Fibroblast of mammary gland (primary cell): ENCODE measurements around the gene CIB1.

ENCODE experiments used
- DNase-seq: peaks from one replicate; pipeline ENCODE4 v3.0.0-alpha.2; 2010; ENCODE audit warnings: low read depth
- H3K4me3 ChIP-seq: 2 replicates; pipeline ENCODE4 v1.5.1; 2011; ENCODE audit warnings: low read depth, mild to moderate bottlenecking, low read length, moderate library complexity; ENCODE audit not compliant: control insufficient read depth
- TF ChIP-seq, protein P1 (sequence below): conservative IDR thresholded peaks from 2 replicates; pipeline ENCODE4 v1.5.1; 2011; ENCODE audit warnings: low read depth, low read length, inconsistent platforms; ENCODE audit not compliant: control insufficient read depth, insufficient read depth

The CIB1 gene

DNA sequence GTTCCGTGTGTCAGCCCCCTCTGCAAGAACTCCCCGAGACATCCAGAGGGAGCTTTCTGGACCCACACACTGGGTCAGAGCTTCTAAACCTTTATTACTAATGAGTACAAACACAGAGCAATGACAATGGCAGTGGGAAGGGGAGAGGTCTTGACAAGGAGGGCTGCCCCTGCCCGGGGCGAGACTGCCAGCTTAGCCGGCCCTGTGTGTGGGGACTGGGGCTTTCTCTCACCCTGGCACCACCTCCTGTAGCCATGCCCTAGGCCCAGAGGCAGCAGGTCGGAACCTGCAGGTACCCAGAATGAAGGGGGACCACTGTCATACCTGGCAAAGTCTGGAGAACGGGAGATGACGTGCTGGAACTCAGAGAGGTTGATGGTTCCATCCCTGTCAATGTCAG is 3.1 kb downstream of the CIB1 start:
- DNase-seq: no peak
- TF ChIP-seq, protein P1, sequence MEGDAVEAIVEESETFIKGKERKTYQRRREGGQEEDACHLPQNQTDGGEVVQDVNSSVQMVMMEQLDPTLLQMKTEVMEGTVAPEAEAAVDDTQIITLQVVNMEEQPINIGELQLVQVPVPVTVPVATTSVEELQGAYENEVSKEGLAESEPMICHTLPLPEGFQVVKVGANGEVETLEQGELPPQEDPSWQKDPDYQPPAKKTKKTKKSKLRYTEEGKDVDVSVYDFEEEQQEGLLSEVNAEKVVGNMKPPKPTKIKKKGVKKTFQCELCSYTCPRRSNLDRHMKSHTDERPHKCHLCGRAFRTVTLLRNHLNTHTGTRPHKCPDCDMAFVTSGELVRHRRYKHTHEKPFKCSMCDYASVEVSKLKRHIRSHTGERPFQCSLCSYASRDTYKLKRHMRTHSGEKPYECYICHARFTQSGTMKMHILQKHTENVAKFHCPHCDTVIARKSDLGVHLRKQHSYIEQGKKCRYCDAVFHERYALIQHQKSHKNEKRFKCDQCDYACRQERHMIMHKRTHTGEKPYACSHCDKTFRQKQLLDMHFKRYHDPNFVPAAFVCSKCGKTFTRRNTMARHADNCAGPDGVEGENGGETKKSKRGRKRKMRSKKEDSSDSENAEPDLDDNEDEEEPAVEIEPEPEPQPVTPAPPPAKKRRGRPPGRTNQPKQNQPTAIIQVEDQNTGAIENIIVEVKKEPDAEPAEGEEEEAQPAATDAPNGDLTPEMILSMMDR: no peak
- no peak overlapping the region for H3K4me3 ChIP-seq

DNA sequence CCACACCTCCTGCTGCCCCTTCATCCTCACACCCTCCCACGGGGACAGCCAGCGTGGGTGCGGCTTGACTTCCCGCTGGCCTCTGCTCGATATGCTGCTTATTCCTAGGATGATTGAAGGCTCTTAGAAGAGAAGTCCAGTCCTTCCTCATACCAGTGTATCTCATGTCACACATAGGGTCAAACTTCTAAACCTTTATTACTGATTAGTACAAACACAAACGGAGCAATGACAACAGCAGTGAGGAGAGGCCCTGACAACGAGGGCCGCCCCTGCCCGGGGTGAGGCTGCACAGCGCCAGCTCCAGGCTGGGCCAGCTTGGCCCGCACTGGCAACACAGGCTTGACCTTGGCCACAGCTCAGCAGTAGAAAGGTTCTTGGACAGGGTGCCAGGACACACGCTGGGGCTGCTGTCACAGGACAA is 3.7 kb downstream of the CIB1 start:
- TF ChIP-seq, protein P1: no peak
- no peak for DNase-seq
- H3K4me3 ChIP-seq: no peak overlapping the region

DNA sequence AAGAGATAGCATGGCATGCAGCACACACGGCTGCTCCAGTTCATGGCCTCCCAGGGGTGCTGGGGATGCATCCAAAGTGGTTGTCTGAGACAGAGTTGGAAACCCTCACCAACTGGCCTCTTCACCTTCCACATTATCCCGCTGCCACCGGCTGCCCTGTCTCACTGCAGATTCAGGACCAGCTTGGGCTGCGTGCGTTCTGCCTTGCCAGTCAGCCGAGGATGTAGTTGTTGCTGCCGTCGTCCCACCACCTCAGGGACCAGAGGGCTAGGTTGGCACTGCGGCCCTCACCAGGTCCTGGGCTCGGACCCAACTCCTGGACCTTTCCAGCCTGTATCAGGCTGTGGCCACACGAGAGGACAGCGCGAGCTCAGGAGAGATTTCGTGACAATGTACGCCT is 4.8 kb downstream of the CIB1 start:
- DNase-seq: no peak
- TF ChIP-seq, protein P1: no peak
- no peak overlapping the region for H3K4me3 ChIP-seq

DNA sequence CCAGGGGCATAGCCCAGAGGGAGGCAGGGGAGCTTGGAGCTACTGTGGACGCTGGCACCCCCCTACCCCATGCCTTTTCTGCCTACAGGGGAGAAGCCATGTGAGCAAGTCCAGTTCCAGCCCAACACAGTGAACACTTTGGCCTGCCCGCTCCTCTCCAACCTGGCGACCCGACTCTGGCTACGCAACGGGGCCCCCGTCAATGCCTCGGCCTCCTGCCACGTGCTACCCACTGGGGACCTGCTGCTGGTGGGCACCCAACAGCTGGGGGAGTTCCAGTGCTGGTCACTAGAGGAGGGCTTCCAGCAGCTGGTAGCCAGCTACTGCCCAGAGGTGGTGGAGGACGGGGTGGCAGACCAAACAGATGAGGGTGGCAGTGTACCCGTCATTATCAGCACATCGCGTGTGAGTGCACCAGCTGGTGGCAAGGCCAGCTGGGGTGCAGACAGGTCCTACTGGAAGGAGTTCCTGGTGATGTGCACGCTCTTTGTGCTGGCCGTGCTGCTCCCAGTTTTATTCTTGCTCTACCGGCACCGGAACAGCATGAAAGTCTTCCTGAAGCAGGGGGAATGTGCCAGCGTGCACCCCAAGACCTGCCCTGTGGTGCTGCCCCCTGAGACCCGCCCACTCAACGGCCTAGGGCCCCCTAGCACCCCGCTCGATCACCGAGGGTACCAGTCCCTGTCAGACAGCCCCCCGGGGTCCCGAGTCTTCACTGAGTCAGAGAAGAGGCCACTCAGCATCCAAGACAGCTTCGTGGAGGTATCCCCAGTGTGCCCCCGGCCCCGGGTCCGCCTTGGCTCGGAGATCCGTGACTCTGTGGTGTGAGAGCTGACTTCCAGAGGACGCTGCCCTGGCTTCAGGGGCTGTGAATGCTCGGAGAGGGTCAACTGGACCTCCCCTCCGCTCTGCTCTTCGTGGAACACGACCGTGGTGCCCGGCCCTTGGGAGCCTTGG is 5.6 kb downstream of the CIB1 start:
- H3K4me3 ChIP-seq: no peak overlapping the region
- DNase-seq: no peak
- TF ChIP-seq, protein P1: no peak

DNA sequence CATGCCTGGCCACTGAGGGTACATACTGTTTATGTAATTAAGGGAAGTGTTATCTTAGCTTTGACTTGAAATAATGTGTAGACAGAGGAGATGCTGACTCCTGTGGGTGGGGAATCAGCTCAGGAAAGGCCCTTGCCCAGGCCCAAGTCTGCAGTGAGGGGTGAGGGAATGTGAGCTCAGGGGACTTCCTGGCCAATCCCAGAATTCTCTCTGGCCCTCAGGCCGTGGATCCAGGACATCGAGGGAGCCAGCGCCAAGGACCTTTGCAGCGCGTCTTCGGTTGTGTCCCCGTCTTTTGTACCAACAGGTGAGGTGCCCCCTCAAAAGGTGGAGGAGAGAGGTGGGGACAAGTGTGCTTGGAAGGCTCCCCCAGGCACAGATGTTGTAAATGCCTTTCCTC is 6.4 kb downstream of the CIB1 start:
- no peak overlapping the region for H3K4me3 ChIP-seq
- TF ChIP-seq, protein P1: no peak
- DNase-seq: no peak

DNA sequence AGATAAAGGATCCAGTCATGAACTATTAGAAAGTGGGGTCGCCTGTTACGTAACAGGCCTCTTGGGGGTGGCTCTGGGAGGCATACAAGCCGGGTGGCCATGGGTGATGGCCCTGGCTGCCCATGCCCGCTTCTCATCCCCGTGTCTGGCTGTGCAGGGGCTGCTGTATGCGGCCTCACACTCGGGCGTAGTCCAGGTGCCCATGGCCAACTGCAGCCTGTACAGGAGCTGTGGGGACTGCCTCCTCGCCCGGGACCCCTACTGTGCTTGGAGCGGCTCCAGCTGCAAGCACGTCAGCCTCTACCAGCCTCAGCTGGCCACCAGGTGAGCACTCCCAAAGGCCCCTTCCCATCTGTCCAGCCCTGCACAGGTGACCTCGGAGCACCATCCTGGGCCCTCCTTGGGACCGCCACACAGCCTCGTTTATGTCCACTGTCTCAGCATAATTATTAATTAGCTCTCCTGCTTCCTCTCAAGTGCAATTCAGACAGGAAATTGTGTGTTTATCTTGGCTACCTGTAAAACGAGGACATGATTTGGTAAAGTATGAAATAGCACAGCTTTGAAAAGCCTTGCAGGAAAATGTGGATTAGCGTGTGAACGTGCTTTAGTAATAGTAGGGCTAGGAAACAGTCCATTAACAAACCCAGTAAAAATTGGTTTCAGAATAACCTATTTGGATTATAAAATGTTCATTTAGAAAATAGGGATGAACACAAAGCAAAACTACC is 8.1 kb downstream of the CIB1 start:
- TF ChIP-seq, protein P1: no peak
- DNase-seq: no peak
- H3K4me3 ChIP-seq: no peak overlapping the region
